Endothelial cell of umbilical vein (primary cell): ENCODE results near the gene CFAP45.

Experiments
- EZH2 ChIP-seq: IDR thresholded peaks from 2 replicates; pipeline ENCODE4 v1.6.1; 2012; ENCODE audit warnings: borderline replicate concordance, low read depth, mild to moderate bottlenecking, moderate library complexity, low read length, inconsistent platforms; ENCODE audit not compliant: severe bottlenecking
- FOS ChIP-seq: IDR thresholded peaks from 2 replicates; pipeline ENCODE4 v1.6.1; 2011; ENCODE audit warnings: mild to moderate bottlenecking, low read length, moderate library complexity, borderline replicate concordance; ENCODE audit not compliant: insufficient read depth
- GATA2 ChIP-seq: IDR thresholded peaks from 2 replicates; pipeline ENCODE4 v1.7.0; 2011; ENCODE audit warnings: low read depth, mild to moderate bottlenecking, moderate library complexity, mixed read lengths, low read length; ENCODE audit not compliant: insufficient read length, insufficient read depth
- JUN ChIP-seq: IDR thresholded peaks from 2 replicates; pipeline ENCODE4 v1.6.1; 2011; ENCODE audit warnings: borderline replicate concordance, low read depth; ENCODE audit not compliant: insufficient read length, insufficient read depth
- POLR2A ChIP-seq: IDR thresholded peaks from 2 replicates; pipeline ENCODE4 v1.6.1; 2012; ENCODE audit warnings: low read depth, mild to moderate bottlenecking, control low read depth, low read length
- TF ChIP-seq, protein P1 (sequence below), 2 donors: IDR thresholded peaks; 1 replicate in 1 of 2; 2 replicates in 1 of 2; pipeline ENCODE4 v1.5.1; 2011; ENCODE audit warnings: low read length in 2 of 2, mild to moderate bottlenecking in 2 of 2, moderate library complexity in 2 of 2, control low read depth in 1 of 2, inconsistent platforms in 1 of 2, low read depth in 1 of 2; ENCODE audit not compliant: insufficient read depth in 1 of 2; ENCODE audit errors: extremely low read depth in 1 of 2

DNA sequence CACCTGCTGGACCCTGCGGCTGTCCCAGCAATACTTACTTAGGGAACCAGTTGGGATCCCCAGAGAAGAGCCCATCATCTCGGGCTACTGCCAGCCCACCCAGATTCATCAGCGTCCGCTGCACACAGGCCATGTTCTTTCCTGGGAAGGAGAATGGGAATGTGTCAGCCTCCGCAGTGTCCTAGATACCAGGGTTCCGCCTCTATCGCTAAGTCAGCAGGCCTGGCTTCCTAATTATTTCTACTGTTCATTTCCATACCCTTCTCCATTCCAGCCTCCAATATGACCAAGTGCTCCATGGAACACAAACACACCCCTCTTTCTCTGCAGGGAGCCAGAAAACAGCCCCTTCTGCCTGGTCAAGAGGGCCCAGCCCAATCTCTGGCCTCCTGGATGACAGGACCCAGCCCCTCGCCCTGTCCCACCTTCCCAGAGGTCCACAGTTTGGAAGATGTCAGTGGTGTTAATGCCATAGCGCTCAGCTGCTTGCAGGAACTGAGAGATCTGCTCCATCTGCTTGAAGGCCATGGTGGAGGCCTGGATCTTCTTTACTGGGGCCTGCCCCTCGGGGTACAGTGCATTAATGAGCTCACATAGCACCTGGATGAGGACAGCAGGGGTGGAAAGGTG is 19.4 kb upstream of the CFAP45 start:
- TF ChIP-seq, protein P1, sequence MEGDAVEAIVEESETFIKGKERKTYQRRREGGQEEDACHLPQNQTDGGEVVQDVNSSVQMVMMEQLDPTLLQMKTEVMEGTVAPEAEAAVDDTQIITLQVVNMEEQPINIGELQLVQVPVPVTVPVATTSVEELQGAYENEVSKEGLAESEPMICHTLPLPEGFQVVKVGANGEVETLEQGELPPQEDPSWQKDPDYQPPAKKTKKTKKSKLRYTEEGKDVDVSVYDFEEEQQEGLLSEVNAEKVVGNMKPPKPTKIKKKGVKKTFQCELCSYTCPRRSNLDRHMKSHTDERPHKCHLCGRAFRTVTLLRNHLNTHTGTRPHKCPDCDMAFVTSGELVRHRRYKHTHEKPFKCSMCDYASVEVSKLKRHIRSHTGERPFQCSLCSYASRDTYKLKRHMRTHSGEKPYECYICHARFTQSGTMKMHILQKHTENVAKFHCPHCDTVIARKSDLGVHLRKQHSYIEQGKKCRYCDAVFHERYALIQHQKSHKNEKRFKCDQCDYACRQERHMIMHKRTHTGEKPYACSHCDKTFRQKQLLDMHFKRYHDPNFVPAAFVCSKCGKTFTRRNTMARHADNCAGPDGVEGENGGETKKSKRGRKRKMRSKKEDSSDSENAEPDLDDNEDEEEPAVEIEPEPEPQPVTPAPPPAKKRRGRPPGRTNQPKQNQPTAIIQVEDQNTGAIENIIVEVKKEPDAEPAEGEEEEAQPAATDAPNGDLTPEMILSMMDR (IDR thresholded peaks at IDR 0.05; ENCODE audit: extremely low read depth in 1 of 2, insufficient read depth in 1 of 2, low read depth in 1 of 2, low read length in 2 of 2), result no peak
- TF ChIP-seq EZH2, result no peak
- TF ChIP-seq FOS, result no peak
- no peak for TF ChIP-seq POLR2A
- TF ChIP-seq JUN, result no peak
- TF ChIP-seq GATA2, result no peak
